NCI-H2171 (cell line): ENCODE data around the gene CCNY.

Experiments
- DNase-seq: peaks from one replicate; lab custom pipeline; 2025; lab: John Stamatoyannopoulos, UW

Gene CCNY

GRCh38 chr10:35581655-35582054 is 245.3 kb downstream of the CCNY start:
- no peak for DNase-seq

GRCh38 chr10:35584946-35585345 is 248.6 kb downstream of the CCNY start:
- no peak for DNase-seq

GRCh38 chr10:35585356-35585755 is 249.0 kb downstream of the CCNY start:
- no peak for DNase-seq

GRCh38 chr10:35585903-35586535 is 249.7 kb downstream of the CCNY start:
- DNase-seq = no peak

- DNase-seq = no peak
These were observed 252.5 kb downstream of the CCNY start for GRCh38 chr10:35588836-35589235.

GRCh38 chr10:35592441-35592840 is 256.1 kb downstream of the CCNY start:
- DNase-seq = no peak

GRCh38 chr10:35594115-35595079 is 258.1 kb downstream of the CCNY start:
- DNase-seq = no peak

- no peak for DNase-seq
These were observed 258.8 kb downstream of the CCNY start for GRCh38 chr10:35595106-35595505.

- no peak for DNase-seq
These were observed 262.1 kb downstream of the CCNY start for GRCh38 chr10:35598379-35598778.

GRCh38 chr10:35600193-35600592 is 263.9 kb downstream of the CCNY start:
- no peak for DNase-seq

- no peak for DNase-seq
These were observed 268.9 kb downstream of the CCNY start, which contains the start of gene GJD4 for GRCh38 chr10:35605191-35605590. Gene GJD4, plus strand, starts transcription at chr10:35605341. Its CDS starts 227 bp downstream, at chr10:35605568.

GRCh38 chr10:35606430-35606829 is 270.1 kb downstream of the CCNY start:
- no peak for DNase-seq

GRCh38 chr10:35607475-35608327 is 271.4 kb downstream of the CCNY start:
- no peak for DNase-seq

GRCh38 chr10:35608328-35608672 is 272.0 kb downstream of the CCNY start:
- DNase-seq = no peak

- no peak for DNase-seq
These were observed 275.4 kb downstream of the CCNY start for GRCh38 chr10:35611750-35612149.

GRCh38 chr10:35612385-35613106 is 276.2 kb downstream of the CCNY start:
- no peak for DNase-seq

- no peak for DNase-seq
These were observed 276.8 kb downstream of the CCNY start for GRCh38 chr10:35613107-35613440.

GRCh38 chr10:35613597-35614226 is 277.4 kb downstream of the CCNY start:
- DNase-seq = no peak

- DNase-seq = no peak
These were observed 278.0 kb downstream of the CCNY start for GRCh38 chr10:35614312-35614711.
